ENCODE data around the gene EMC8. TPM values are rescaled to one million over a fixed set of nuclear protein-coding genes. Genes with fewer than 3 reads are reported as not detected.
A peak's percentile ranks its signal among the peaks of the same experiment; 100 is the strongest.
"Not testable (repeated sequence)": the region's sequence is repeated elsewhere in the genome, so short reads cannot be mapped to it uniquely, and the experiment has no call there.

Gene EMC8
- total RNA-seq, 1 donor from 2014 or later, result 41.4 TPM

- no peak overlapping the region for H3K27ac Mint-ChIP-seq
- H3K4me1 Mint-ChIP-seq (ENCODE audit: unreplicated experiment), result peaks cover 5% of the 10 kb centered on the region
- no peaks in the 10 kb centered on the region for H3K36me3 Mint-ChIP-seq
- no peak for DNase-seq (ENCODE audit: extremely low spot score, unreplicated experiment)
- H3K27me3 Mint-ChIP-seq, result peaks cover 28% of the 10 kb centered on the region
- no peak for TF ChIP-seq CTCF (conservative IDR thresholded peaks at IDR 0.05)
- no peaks in the 10 kb centered on the region for H3K9me3 Mint-ChIP-seq
- H3K4me3 Mint-ChIP-seq, result no peak overlapping the region
These were observed 22.8 kb upstream of the EMC8 start for GRCh38 chr16:85822145-85822544.

- no peak overlapping the region for H3K27ac Mint-ChIP-seq
- no peak overlapping the region for H3K4me3 Mint-ChIP-seq
- no peaks in the 10 kb centered on the region for H3K9me3 Mint-ChIP-seq
- peak; percentile 87 for DNase-seq (ENCODE audit: extremely low spot score, unreplicated experiment)
- no peaks in the 10 kb centered on the region for H3K36me3 Mint-ChIP-seq
- H3K27me3 Mint-ChIP-seq, result peaks cover 24% of the 10 kb centered on the region
- H3K4me1 Mint-ChIP-seq (ENCODE audit: unreplicated experiment), result peaks cover 5% of the 10 kb centered on the region
- peak; percentile 98 for TF ChIP-seq CTCF (conservative IDR thresholded peaks at IDR 0.05)
These were observed 22.2 kb upstream of the EMC8 start for GRCh38 chr16:85821390-85822135.

GRCh38 chr16:85820604-85821372 lies 21.4 kb upstream of the EMC8 start:
- Mint-ChIP-seq H3K4me1 (ENCODE audit: unreplicated experiment) (peaks cover 5% of the 10 kb centered on the region), H3K27ac (no peak overlapping the region), H3K27me3 (peaks cover 20% of the 10 kb centered on the region), H3K4me3 (no peak overlapping the region), H3K36me3 (no peaks in the 10 kb centered on the region), H3K9me3 (no peaks in the 10 kb centered on the region)
- TF ChIP-seq CTCF (conservative IDR thresholded peaks at IDR 0.05), result no peak
- no peak for DNase-seq (ENCODE audit: extremely low spot score, unreplicated experiment)

GRCh38 chr16:85819771-85820170 lies 20.4 kb upstream of the EMC8 start:
- no peaks in the 10 kb centered on the region for H3K9me3 Mint-ChIP-seq
- no peak overlapping the region for H3K4me3 Mint-ChIP-seq
- no peak overlapping the region for H3K27ac Mint-ChIP-seq
- DNase-seq (ENCODE audit: extremely low spot score, unreplicated experiment), result no peak
- H3K36me3 Mint-ChIP-seq, result no peaks in the 10 kb centered on the region
- peaks cover 27% of the 10 kb centered on the region for H3K27me3 Mint-ChIP-seq
- peaks cover 5% of the 10 kb centered on the region for H3K4me1 Mint-ChIP-seq (ENCODE audit: unreplicated experiment)
- no peak for TF ChIP-seq CTCF (conservative IDR thresholded peaks at IDR 0.05)

GRCh38 chr16:85819245-85819644 lies 19.9 kb upstream of the EMC8 start:
- TF ChIP-seq CTCF (conservative IDR thresholded peaks at IDR 0.05), result peak; percentile 85
- Mint-ChIP-seq H3K4me1 (ENCODE audit: unreplicated experiment) (peaks cover 5% of the 10 kb centered on the region), H3K27me3 (peaks cover 32% of the 10 kb centered on the region), H3K9me3 (no peaks in the 10 kb centered on the region), H3K4me3 (no peak overlapping the region), H3K27ac (no peak overlapping the region), H3K36me3 (no peaks in the 10 kb centered on the region)
- peak; percentile 86 for DNase-seq (ENCODE audit: extremely low spot score, unreplicated experiment)

- not testable (repeated sequence) for H3K4me1 Mint-ChIP-seq (ENCODE audit: unreplicated experiment); DNase-seq (ENCODE audit: extremely low spot score, unreplicated experiment); H3K9me3 Mint-ChIP-seq; H3K27ac Mint-ChIP-seq; H3K36me3 Mint-ChIP-seq; H3K4me3 Mint-ChIP-seq
- peaks cover 44% of the 10 kb centered on the region for H3K27me3 Mint-ChIP-seq
These were observed 17.9 kb upstream of the EMC8 start for GRCh38 chr16:85817195-85817594.

Measured in type B pancreatic cell (in vitro differentiated cells).